ENCODE measurements around the gene ARAP2.
"Not testable (repeated sequence)": the region's sequence is repeated elsewhere in the genome, so short reads cannot be mapped to it uniquely, and the experiment has no call there.

Gene ARAP2

DNA sequence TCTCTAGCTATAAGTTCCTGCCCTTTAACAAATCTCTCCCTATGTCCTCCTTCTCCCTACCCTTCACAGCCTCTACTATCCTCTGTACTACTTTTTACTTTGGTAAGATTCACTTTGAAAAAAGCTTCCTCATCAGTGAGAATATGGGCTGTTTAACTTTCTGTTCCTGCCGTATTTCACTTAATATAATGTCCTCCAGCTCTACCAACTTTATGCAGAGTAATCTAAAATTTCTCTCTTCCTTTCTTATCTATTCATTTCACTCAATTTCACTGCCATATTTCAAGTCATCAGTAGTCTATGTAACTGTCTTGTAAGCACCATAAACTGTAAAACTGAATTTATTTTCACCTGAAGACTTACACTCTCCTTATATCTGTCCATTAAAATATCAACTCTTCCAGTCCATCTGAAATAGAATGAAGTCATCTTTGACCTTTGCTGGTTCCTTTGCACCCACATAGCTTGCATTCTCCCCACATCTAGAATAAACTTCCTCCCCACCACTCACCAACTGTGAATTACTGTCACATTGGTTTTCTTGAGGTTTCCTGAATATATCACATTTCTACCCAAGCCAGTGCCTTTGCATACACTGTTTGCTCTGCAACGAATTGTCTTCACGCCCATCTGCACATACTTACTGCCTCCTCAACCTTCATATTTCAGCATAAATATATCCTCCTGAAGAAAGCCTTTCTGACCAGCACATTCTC is 54.6 kb downstream of the ARAP2 start:
- DNase-seq (ENCODE audit: low read depth in 1 of 2, low spot score in 1 of 2): no peak

DNA sequence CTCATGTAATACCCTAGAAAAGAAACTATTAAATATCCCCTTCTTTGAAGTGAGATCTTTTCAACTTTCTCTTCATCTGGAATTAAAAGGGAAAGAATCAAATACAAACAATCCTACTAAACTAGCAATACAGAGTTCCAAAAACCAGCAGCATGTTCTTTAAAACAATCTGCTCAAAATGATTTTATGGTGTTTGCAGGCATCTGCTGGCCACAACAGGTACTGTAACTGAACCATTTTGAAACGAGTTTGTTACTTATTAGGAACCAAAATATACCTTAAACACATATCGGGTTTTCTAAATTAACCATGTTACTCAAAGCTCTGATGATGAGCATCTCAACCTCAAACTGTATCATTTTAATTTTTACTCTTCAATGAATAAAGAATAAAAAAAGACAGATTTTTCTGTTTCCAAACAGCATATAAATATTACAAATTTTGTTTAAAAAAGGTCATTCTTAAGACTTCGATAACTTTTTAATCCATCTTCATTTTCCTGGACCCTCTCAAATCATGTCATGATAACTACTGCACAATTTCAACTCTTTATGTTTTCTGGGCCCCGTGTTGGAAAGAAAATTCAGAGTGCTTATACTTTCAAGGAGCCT is 56.5 kb downstream of the ARAP2 start:
- no peak for DNase-seq (ENCODE audit: low read depth in 1 of 2, low spot score in 1 of 2)

DNA sequence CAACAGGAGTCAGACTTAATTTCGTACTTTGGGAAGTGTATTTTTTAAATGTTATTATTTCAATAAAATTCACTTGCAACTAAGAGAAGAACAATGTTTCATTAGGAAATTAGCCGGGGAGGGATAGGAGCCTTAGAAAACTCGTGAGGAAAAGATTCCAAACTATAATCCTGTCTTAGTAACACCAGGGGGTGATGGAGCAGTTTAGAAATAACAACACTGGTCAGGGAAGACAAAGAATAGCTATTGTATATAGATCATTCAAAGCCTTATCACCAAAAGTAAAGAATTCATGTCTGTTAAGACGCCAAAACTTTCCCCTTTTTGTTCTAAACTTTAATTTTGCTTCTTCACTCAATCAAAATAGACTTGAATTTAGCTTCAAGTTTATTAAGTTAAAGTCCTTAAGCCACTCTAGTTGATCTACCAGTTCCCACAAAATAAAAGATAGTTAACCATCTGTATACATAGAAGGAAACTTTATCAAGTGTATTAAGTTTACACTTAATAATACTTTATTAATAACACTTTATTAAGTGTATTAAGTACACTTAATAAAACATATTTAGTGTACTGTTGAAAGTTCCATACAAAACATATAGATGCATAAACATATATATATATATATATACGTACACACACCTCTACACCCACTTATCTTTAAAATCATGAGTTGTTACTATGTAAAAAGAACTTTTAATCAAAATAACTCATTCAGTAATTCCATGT is 60.5 kb downstream of the ARAP2 start:
- no peak for DNase-seq (ENCODE audit: low read depth in 1 of 2, low spot score in 1 of 2)

DNA sequence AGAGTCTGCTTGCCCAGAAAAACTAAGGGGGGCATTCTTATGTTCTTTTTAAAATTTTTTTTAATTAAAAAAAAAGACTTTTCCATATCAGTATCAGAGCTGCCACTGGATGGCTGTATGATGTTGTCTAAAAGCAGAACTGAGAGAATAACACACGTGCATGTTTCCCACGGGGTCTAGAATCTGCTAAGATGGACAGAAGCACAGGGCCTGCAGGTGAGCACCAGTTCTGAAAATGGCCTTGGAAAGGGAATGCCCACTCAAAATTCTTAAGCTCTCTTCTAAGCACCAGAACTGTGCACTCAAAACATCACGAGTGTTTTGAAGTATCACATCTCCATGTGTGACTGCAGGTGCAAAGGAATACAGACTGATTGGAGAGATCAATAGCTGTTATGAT is 61.1 kb downstream of the ARAP2 start:
- DNase-seq (ENCODE audit: low read depth in 1 of 2, low spot score in 1 of 2): no peak

DNA sequence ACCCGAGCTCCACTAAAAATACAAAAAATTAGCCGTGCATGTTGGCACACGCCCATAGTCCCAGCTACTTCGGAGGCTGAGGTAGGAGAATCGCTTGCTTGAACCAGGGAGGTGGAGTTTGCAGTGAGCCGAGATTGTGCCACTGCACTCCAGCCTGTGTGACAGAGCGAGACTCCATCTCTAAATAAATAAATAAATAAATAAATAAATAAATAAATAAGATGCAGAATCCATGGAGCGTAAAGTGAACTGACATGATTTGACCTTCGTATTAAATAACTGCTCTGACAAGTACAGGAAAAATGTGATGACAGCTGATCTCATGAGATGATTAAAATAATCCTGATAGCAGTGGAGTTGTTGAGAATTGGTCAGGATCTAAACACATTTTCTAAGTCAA is 62.0 kb downstream of the ARAP2 start:
- not testable (repeated sequence) for DNase-seq (ENCODE audit: low read depth in 1 of 2, low spot score in 1 of 2)

DNA sequence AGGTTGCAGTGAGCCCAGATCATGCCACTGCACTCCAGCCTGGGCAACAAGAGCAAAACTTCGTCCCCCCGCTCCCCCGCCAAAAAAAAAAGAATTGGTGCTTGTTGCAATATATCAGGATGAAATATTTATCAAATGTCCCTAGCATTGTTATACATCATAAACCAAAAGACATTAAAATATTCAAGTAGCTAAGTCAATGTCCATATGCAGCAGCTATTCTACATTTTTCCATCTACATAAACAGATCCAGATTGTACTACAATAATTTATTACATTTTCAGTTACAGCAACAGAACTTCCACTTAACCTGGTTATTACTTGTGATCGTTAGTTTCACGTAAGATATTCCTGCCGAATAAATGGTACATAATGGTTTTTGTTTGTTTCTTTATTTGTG is 64.1 kb downstream of the ARAP2 start:
- DNase-seq (ENCODE audit: low read depth in 1 of 2, low spot score in 1 of 2): no peak

DNA sequence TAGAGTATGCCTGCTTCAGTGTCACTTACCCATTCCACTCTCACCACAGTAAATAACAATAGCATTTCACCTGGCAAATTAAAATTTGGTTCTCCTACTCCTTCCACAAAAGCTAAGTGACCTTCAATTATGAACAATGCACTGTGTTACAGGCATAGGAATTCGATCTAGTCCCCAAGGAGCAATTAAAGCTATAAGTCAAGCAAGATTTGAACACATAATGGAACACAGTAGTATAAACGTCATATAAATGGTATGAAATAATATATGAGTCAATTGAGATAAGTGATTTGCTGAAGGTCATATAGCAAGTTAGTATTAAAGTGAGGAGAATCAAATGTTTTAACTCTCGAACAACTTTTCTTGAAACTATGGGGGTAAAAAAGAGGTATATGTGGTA is 65.8 kb downstream of the ARAP2 start:
- DNase-seq (ENCODE audit: low read depth in 1 of 2, low spot score in 1 of 2): no peak

DNA sequence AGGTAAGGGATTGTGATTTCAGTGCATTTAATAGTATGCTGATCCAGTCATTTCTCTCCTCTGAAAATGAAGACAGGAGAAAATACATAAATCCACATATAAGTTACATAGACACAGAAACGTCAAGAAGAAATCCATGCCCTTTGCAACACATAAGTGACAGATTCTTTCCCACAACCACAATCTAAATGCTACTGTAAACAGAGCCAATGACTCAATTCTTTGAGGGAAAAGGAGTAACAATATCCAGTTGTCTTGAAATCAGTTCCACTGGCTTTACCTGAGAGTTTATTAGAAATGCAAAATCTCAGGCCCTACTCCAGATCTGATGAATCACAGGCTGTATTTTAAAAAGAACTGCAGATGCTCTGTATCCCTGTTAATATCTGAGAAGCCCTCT is 66.4 kb downstream of the ARAP2 start:
- no peak for DNase-seq (ENCODE audit: low read depth in 1 of 2, low spot score in 1 of 2)

DNA sequence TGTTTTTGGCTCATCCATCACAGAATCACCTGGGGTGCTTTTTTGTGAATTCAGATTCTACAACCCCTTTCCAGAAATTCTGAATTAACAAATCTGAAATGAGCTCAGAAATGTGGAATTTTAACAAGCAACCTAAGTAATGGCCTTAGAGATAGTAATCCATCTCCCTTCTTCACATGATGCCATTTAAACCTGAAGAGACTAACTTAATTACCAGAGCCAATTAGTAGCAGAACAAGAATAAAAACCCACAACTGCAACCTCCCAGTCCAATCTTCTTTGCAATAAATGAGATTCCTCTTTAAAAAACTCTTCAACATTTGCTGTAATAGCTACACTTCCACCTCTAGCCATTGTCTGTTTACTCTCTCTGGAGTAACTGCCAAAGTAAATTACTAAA is 69.7 kb downstream of the ARAP2 start:
- DNase-seq (ENCODE audit: low read depth in 1 of 2, low spot score in 1 of 2): no peak

DNA sequence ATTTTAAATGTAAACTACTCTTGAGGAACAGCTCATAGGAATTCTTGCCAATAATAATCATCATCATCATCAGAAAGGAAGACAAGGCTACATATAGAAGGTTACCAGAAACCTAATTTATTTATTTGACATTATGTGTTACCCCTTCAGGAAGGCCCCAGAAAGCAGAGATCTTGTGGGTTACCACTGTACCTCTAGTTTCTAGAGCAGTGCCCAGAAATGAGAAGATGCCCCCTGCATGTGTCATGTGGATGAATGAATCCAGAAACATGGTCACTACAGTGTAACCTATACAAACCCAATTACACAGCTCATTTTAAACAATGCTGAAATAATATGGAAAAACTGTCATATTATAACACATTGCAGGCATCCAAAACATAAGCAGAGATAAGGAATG is 70.4 kb downstream of the ARAP2 start:
- no peak for DNase-seq (ENCODE audit: low read depth in 1 of 2, low spot score in 1 of 2)

DNA sequence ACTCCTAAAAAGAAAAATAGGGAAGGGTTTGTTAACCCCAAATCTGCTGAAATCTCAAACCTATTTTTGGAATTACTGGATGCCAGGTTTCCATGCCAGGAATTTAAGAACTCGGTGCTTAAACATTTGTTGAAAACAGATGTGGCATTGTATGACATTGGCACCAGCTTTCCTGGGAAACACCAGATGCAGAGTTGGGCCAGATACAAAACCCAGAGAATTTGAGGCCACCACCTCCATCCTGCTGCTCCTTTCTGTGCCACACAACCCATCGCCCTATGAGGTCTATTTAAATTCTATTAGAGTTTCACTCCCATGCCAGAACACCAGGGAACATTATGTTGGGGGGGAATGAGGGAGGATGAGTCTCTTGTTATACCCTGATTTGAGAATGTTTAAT is 71.7 kb downstream of the ARAP2 start:
- DNase-seq (ENCODE audit: low read depth in 1 of 2, low spot score in 1 of 2): no peak

DNA sequence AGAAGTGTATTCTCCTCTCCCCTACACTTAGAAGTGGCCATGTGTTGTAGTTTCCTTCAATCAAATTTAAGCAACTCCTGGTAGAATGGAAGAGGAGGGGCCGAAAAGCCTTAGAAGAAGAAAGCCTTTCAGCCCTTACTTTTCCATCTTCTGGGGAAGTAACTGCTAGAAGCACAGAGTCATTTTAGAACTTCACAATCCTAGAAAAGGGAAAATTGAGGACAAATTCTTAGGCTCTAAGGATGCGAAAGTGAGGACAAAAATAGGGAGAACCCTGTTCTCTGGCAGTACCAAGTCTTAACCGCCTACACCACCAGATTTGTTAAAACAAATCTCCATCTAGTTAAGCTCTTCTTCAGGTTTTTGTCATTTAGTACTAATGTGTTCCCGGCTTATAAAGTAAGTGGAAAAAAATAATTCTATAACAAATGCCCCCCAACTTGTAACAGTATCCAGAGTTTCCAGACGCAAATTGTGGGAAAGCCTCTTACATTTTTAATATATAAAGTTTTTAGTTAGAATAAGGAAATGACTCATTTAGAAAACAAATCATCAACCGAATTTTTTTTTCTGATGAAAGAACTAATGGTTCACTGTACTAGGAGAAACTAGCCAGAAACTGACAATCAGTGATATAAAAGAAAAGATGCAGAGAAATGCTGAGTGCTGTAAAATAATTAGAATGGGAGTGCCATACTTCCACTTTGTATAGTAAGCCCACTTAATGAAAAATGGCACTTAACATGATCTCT is 76.0 kb downstream of the ARAP2 start:
- no peak for DNase-seq (ENCODE audit: low read depth in 1 of 2, low spot score in 1 of 2)

DNA sequence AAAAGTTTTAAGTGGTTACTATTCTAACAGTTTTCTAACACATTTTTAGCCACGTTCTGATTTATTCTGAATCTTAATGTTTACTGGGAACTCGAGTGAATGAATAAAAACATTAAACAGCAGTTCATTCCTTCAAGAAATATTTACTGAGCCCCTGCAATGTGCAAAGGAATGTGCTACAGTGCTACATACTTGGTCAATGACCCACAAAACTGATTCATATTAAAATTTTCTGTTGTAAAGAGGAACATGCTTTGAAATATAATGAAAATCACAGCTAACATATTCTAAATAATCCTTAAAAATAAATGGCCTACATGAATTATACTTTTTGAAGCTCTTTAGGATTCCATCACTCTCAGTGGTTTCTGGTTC is 78.7 kb downstream of the ARAP2 start:
- DNase-seq (ENCODE audit: low read depth in 1 of 2, low spot score in 1 of 2): no peak

DNA sequence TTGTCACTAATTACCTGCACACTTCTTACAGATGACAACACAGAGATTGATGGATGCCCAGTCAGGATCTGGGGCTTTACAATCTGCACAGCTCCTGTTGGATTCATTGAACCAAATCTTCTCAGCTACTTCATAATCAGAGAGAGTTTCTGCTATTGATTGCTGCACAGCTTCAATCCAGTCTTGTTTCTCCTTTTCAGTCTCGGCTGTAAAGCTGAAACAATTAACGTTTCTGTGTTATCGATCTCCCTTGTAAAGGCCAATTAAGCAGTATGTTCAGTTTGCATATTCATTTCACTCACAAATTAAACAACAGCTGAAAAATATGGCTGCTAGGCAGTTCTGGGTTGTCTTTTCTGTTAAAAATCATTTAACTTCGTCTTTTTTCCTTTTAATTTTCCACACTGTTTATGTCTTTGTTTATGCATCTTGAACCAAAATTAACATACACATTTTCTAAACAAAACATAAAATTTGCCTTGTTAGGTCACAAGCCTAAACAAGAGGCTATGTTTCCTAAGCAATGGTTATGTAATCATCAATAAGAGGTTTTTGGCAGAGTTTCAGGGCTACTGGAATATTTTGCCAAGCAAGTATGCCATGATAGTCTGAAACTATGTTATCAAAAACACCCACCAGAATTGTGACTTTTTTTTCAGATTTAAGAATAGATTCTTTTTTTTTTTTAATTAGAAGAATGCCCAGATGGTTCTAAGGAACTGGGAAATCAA is 79.2 kb downstream of the ARAP2 start:
- no peak for DNase-seq (ENCODE audit: low read depth in 1 of 2, low spot score in 1 of 2)

DNA sequence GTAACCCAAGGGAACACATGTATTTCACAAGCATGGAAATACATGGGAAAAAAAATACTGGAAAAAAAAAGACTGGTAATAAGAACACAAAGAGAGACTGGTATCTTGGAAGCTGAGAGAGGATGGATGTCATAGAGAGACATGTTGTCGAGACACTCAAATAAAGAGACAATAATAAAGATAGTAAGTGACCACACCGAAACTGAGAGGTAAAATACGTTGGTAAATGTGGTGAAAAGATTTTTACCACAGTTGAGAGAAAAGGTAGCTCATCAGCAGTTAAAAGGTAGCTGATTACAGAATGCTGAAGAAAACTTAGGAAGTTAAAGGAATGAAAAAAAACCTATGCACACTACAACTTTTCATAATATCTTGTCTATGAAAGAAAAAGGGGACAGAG is 81.1 kb downstream of the ARAP2 start:
- DNase-seq (ENCODE audit: low read depth in 1 of 2, low spot score in 1 of 2): no peak

DNA sequence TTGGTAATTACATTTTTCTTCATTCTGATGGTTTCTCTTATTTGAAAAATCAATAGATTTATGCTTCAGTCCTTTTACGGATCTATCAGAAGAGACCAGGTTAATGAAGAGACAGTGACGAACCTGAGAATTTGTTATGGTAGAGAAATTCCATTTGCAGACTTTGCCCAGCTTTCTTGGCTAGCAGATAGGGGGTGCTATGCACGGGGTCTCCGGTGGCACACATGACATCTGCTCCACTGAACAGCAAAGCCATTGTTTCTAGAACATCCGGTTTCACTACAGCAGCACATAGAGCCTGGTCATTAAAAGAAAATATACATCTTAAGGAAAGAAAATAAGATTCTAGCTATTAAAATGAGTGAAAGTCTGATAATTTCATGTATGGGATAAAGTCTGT is 85.1 kb downstream of the ARAP2 start:
- DNase-seq (ENCODE audit: low read depth in 1 of 2, low spot score in 1 of 2): no peak

DNA sequence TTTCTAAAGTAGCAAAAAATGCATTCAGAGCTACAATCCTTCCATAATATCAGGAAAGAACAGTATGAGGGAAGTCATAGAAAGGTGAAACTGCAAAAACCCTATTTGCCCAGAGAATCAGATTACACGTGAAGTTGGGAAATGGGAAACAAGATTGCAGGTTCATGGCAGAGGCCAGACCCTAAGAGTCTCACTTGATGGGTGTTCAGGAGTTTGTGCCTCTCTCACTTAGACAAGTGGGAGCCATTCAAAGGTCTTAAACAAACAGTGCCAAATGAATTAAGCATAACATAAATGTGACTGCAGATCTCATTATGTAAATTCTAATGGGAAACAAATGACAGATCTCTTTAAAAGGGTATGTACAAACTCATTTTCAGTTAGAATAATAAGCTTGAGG is 91.6 kb downstream of the ARAP2 start:
- DNase-seq (ENCODE audit: low read depth in 1 of 2, low spot score in 1 of 2): no peak

DNA sequence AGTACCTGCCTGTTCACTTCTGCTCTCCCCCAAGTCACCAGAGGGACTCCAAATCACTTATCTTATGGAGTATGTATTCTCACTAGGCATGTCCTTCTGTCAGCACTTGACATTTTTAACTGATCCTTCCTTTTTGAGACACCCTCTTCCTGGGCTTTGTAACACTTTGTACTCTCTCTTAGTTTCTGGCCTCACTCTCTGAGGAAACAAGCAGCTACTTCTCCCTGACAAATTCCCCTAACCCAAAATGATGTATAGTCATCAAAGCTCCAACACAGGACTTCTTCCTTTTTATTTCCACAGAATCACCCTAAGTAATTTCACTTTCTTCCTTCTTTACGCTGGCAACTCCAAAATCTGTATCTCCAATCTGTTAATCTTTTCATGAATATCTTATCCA is 101.8 kb downstream of the ARAP2 start:
- no peak for DNase-seq (ENCODE audit: low read depth in 1 of 2, low spot score in 1 of 2)

DNA sequence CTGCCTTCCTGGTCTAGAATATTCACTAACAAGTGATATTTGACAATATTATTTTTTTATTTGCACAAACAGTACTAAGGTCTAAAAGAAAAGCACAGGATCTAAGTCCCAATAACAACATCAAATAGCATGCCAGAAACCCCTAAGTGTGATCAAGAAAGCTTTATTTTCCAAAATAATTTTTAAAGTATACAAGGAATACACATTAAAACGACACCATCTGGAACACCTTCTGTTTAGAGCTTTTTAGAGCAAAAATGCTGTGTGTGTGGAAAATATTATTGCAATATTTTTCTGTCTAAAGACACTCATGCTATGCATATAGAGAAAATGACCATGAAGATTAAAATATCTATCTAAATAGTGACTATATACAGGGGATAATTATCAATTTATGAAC is 103.1 kb downstream of the ARAP2 start:
- DNase-seq (ENCODE audit: low read depth in 1 of 2, low spot score in 1 of 2): no peak

DNA sequence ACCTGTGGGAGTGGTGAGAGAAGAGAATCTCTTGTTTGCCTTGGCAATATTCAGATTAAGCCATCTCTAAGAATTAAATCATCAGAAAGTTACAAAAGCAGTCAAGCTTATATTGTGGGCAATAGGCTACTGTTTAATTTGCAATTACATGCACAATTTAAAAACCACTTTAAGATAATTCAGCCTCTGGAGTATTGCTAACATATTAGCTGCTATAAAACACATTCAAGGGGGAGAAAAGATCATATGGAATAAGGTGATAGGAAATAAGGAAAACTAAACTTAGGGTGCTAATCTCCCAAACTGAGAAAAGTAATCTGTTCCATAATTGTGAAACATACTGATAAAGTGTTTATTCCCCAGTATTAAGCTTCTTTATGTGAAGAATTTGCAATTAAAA is 103.9 kb downstream of the ARAP2 start:
- DNase-seq (ENCODE audit: low read depth in 1 of 2, low spot score in 1 of 2): no peak

DNA sequence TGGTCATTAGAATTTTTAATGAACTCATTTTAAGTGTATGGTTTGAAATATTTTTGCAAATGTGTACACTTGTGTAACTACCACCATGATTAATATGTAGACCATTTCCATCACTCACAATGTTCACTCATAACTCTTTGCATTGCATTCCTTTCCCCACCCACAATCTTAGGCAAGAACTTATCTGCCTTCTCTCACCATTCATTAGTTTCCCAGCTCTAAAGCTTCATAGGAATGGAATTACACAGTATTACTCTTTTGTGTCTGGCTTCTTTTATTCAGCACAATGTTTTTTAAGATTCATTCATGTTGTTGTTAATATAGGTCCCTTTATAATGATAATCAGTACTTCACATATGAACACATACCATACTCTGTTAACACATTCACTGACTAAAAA is 106.1 kb downstream of the ARAP2 start:
- DNase-seq (ENCODE audit: low read depth in 1 of 2, low spot score in 1 of 2): no peak

Data from stimulated activated CD4-positive, alpha-beta T cell treated with anti-CD3 and anti-CD28 coated beads, Interleukin-15, amount 100 ng/mL, for 1 hour (primary cell).